Right ventricle myocardium inferior (tissue), 1 donor: Measurements from ENCODE around the gene PIK3R2. TPM values are rescaled to one million over a fixed set of nuclear protein-coding genes. Genes with fewer than 3 reads are reported as not detected.
A peak's percentile ranks its signal among the peaks of the same experiment; 100 is the strongest.

Experiments
- ATAC-seq: fragments of 200-7000 bp; cut with Tn5 transposase; one replicate; pipeline ENCODE4 v1.9.1; 2020; ENCODE audit warnings: mild to moderate bottlenecking, moderate library complexity
- DNase-seq: peaks from one replicate; pipeline ENCODE4 v3.0.0; 2021; ENCODE audit errors: missing footprints
- intact Hi-C: fragments of 100-400 bp; cut with DNase I; formaldehyde crosslinking; loops from one replicate; pipeline ENCODE4 v1.11.0; 2022
- total RNA-seq: library from RNA; stranded (reverse); fragmentation: NEBNext Ultra II Directional; extraction: Animal tissue kit (Norgen Biotek cat#: 25700); gene quantifications from one replicate; pipeline ENCODE4 v1.2.1, GENCODE V29; 2021
- donor health status: DM: no; HTN: yes; CAD: no; lungs with severe emphysema.

Gene PIK3R2
- total RNA-seq, 1 donor from 2014 or later, result 21.7 TPM

DNA sequence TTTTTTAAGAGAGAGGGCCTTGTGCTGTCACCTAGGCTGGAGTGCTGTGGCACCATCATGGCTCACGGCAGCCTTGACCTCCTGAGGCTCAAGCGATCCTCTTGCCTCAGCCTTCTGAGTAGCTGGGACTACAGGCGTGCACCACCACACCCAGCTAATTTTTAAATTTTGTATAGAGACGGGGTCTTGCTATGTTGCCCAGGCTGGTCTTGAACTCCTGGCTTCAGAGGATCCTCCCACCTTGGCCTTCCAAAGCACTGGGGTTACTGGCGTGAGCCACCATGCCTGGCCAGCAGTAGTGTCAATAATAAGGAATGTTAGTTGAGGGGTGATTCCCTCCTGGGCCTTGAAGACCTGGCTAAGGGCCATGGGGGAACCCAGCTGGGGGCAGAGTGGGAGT is 31.8 kb upstream of the PIK3R2 start:
- DNase-seq (peak; percentile 40), ATAC-seq (no peak)
- intact Hi-C loops, result no loop called here

DNA sequence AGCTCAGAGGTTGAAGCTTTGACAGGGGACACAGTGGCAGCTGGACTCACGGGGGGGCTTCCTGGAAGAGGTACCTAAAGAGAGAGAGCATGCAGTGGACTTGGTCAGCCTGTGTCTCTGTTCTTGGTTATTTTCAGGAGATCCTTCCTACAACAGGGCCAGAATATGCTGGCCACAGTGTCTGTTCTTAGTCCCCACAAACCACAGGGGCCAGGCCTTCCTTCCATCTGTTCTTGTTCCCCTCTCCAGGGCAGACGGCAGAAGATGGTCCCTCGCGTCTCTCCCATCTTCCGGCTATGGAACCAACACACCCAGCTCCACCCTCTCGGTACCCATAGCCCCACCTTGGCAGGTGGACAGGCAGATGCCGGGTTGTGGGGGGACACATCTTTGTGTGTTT is 30.5 kb upstream of the PIK3R2 start:
- ATAC-seq (no peak), DNase-seq (peak; percentile 9)
- intact Hi-C loops, result no loop called here

DNA sequence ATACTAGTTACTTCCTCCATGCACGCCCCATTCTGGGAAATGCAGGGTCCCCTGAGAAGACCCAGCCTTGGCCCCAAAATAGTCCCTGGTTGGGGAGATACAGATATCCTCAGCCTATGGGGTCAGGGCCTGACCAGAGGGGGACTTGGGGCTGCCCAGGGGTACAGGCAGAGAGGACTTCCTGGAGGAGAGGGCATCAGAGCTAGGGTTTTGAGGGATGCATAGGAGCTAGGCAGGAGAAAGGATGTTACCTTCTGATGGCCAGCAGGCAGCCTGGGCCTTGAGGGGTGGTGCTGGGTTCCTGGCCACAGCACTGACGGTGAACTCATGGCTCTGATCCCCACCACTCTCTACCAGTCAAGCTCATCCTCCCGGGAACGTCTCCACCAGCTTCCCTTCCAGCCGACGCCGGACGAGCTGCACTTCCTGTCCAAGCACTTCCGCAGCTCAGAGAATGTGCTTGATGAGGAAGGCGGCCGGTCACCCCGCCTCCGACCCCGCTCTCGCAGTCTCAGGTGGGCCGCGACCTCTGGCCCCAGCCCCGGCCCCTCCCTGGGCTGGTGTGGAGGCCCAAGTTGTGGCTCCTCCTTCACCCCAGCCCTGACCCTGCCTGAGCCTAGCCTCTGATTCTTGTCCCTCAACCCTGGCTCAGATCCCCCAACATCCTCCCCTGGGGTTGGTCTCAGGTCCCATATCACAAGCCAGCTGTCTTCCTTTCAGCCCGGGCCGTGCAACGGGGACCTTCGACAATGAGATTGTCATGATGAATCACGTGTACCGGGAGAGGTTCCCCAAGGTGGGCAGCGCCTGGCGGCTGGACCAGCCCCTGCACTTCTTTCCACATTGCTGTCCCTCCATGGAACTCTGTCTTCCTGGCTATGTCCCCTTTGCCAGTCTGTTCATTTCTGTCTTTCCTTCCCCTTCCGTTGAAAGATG is 29.8 kb upstream of the PIK3R2 start:
- intact Hi-C loops, result no loop called here
- ATAC-seq, result no peak
- peak; percentile 64 for DNase-seq

DNA sequence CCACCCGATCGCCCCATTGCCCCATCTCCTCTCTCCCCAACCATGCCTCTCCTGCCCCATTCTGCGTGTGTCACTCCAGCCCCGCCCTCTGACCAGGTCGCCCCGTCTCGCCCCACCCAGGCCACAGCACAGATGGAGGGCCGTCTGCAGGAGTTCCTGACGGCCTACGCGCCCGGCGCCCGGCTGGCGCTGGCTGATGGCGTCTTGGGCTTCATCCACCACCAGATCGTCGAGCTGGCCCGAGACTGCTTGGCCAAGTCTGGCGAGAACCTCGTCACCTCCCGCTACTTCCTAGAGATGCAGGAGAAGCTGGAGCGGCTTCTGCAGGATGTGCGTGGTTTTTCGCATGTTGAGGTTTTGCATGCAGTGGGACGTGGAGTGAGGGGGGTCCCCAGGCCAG is 29.1 kb upstream of the PIK3R2 start:
- ATAC-seq, result no peak
- DNase-seq, result peak; percentile 60
- intact Hi-C loops, result no loop called here

DNA sequence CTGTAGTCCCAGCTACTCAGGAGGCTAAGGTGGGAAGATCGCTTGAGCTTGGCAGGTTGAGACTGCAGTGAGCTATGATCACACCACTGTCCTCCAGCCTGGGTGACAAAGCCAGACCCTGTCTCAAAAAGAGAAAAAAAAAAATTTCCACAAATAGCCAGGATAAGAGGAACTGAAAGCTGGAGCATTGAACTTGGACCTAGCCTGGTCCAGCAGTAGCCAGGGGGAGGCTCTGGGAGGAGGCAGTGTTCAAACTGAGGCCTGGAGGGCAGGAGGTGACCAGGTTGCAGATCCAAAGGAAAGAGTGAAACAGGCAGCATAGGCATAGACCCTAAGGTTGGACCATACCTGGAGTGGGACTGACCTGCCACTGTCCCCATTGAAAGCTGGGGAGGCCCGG is 26.9 kb upstream of the PIK3R2 start:
- DNase-seq, result peak; percentile 23
- ATAC-seq, result peak; percentile 9
- intact Hi-C loops, result no loop called here

DNA sequence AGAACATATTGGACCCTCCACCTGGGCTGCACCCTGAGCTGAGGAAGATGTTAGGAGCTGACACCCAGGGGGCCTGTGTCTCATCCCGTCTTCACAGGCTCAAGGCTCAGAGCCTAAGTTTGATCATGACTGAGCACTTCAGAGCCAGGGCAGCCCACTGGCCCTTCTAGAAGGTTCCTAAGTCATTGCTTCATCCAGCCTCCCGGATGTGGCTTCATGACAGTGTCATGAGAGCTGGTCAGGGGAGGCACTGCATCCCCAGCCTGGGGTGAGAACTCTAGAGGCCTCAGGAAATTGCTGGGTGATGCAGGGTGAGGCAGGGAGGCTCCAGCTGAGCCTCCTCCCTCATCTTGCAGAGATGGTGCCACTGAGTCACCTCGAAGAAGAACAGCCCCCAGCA is 24.9 kb upstream of the PIK3R2 start:
- DNase-seq, result peak; percentile 54
- no peak for ATAC-seq
- intact Hi-C loops, result no loop called here

DNA sequence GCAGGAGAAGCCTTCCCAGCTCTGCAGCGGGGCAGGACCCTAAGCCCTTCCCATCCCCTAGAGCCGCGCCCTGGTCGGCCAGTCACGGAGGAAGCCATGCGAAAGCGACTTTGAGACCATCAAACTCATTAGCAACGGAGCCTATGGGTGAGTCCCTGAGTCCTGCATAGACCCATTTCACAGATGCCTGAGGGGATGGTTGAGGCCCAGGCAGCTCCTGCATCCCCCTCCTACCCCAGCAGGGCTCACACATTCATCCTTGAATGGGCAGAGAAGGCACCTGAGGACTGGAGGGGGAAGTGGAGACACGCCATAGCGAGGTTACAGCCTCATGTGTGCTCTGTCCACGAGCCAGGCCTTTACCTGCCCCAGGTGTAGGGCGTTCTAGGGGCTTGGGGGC is 24.2 kb upstream of the PIK3R2 start:
- DNase-seq (no peak), ATAC-seq (no peak)
- intact Hi-C loops, result no loop called here

DNA sequence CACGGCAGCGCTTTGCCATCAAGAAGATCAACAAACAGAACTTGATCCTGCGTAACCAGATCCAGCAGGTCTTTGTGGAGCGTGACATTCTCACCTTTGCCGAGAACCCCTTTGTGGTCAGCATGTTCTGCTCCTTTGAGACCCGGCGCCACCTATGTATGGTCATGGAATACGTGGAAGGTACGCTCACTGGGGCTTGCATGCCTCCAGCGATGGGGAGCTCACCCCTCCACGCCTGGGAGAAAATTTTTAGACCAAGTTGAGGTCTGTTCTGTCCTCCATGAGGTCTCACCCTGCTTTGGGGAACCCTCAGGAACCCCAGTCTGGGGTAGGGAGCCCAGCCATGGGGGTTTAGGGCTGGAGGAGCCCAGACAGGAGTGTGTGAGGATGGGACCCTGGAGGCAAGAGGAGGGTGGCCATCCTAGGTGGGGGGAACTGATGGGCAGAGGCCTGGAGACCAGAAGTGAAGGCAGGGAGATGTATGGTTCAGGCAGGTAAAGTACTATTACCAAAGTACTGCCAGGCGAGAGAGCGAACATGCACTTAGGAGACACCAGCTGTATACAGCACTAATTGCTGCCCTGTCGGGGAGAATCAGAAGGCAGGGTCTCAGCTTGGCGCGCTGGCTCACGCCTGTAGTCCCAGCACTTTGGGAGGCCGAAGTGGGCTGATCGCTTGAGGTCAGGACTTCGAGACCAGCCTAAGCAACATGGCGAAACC is 22.3 kb upstream of the PIK3R2 start:
- DNase-seq, result no peak
- ATAC-seq, result no peak
- intact Hi-C loops, result no loop called here

DNA sequence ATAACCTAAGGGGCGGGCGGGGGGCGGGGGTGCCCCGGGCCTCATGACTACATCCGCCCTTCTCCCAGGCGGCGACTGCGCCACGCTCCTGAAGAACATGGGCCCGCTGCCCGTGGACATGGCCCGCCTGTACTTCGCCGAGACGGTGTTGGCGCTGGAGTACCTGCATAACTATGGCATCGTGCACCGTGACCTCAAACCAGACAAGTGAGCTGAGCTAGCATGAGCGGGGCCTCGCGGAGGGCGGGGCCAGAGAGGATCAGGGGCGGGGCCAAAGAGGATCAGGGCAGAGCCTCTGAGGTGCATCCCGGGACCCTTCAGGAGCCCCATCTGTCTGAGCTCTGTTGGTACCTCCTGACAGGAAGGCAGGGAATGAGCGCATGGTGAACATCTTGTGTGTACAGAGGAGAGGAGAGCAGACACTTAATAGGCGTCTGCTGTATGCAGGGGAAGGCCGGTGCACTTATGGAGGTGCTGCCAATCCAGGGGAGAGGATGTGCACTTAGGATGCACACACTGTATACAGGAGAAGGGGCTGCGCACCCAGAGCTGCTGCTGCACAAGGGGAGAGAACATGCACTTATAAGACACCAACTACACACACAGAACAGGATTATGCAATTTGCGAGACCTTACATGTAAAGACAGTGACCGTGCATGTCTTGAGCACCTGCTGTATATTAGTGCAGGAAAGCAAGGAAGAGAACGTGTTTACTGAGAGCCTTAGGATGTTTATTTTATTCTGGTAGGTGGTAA is 20.9 kb upstream of the PIK3R2 start:
- no peak for ATAC-seq
- intact Hi-C loops, result no loop called here
- no peak for DNase-seq

DNA sequence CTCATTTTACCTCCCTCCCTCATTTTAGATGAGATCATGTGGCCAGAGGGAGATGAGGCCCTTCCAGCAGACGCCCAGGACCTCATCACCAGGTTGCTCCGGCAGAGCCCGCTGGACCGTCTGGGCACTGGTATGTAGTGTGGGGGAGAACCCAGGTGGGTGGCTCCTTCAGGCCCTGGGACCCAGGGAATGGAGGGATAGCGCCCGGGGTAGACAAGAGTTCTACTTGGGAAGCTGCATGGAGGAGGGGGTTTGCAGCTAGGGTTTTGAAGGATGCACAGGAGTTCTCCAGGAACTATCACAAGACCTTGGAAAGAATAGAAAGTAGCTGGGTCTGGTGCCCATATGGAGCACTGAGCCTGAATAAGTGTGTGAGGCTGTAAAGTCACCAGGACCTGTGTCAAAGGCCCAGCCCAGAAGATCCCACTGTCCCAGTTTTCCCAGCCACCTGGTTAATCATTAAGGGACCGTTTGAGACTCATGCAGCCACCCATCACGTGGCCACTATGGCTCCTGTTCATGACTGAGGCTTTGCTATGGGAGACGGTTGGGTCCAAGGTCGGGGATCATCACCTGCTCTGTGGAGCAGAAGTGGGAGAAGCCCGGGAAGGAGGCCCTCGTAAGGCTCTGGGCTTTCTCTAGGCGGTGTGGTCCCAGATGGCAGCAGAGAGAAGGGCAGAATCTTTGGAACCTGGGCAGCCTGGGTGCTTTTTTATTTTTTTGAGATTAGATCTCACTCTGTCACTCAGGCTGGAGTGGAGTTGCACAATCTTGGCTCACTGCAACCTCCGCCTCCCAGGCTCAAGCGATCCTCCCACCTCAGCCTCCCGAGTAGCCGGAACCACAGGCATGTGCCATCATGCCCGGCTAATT is 17.0 kb upstream of the PIK3R2 start:
- intact Hi-C loops, result no loop called here
- no peak for ATAC-seq
- DNase-seq, result no peak

DNA sequence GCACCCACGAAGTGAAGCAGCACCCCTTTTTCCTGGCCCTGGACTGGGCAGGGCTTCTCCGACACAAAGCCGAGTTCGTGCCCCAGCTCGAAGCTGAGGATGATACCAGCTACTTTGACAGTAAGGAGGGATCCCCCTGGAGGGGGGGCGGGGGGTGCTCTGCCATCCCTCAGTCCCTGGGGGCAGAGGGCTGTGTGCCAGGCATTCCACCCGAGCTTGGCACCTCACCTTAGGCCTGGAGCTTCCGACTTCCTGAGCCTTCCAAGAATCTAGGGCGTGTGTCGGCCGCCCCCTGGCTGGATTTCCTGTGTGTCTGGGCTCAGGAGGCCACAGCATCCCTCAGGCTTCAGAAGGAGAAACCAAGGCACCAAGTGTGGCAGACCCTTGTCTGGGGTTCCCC is 15.7 kb upstream of the PIK3R2 start:
- DNase-seq (no peak), ATAC-seq (no peak)
- intact Hi-C loops, result no loop called here

DNA sequence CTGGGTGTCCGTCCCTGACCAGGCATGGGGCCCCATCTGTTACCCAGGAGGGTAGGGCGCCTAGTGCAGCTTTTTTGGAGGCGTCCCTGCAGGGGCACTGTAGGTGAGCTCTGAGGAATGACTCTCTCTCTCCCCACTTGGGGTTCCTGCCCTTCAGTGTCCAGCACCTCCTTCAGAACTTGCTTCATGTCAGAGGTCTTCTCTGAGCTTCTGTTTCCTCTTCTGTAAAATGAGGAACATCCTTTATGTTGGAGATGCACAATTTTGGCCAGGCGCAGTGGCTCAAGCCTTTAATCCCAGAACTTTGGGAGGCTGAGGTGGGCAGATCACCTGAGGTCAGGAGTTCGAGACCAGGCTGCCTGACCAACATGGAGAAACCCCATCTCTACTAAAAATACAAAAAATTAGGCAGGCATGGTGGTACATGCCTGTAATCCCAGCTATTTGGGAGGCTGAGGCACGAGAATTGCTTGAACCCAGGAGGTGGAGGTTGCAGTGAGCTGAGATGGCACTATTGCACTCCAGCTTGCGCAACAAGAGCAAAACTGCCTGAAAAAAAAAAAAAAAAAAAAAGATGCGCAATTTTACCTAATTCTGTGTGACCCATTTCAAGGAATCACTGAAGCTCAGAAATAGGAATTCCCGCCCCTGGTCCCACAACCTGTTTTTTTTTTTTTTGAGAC is 15.2 kb upstream of the PIK3R2 start:
- intact Hi-C loops, result no loop called here
- ATAC-seq, result no peak
- DNase-seq, result no peak

DNA sequence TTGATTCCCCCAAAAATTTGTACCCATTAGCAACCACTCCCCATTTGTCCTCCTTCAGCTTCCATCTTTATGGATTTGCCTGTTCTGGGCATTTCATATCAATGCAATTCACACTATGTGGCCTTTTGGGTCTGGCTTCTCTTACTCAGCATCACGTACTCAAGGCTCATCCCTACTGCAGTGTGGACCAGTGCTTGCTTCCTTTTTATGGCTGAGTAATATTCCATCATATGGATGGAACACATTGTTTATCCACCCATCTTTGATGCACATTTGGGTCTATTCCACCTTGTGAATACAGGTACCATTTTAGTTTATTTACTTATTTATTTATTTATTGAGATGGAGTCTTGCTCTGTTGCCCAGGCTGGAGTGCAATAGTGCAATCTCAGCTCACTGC is 12.5 kb upstream of the PIK3R2 start:
- intact Hi-C loops, result no loop called here
- ATAC-seq (no peak), DNase-seq (no peak)

DNA sequence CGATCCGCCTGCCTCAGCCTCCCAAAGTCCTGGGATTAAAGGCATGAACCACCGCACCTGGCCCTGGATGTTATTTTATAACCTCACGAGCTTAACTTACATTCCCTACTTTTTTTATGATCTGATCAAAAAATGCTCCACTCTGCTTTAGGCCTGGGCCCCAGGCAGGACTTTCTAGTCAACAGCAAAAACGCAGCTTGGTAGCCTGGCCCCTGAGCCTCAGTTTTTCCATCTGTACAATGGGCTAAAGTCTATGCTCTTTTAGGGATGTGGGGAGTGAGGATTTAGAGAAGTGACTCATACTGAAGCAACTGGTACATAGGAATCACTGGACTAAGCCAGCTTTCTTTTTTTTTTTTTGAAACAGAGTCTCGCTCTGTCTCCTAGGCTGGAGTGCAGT is 11.9 kb upstream of the PIK3R2 start:
- ATAC-seq (no peak), DNase-seq (no peak)
- intact Hi-C loops, result no loop called here

DNA sequence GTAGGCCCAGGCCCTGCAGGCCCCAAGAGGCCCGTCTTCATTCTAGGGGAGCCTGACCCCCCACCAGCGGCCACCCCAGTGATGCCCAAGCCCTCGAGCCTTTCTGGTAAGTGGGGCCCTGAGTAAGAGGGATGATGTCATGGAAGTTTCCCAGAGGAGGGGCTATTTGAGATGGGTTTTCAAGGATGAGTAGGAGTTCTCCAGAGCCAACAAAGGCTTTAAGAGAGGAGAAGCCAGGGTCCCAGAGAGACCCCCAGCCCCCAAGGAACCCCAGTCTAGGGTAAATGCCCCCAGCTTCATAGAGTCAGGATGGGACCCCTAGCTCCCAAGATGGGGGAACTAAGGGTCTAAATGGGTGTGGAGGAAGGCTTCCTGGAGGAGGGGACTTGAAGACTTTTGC is 9.1 kb upstream of the PIK3R2 start:
- intact Hi-C loops, result no loop called here
- ATAC-seq (no peak), DNase-seq (no peak)

DNA sequence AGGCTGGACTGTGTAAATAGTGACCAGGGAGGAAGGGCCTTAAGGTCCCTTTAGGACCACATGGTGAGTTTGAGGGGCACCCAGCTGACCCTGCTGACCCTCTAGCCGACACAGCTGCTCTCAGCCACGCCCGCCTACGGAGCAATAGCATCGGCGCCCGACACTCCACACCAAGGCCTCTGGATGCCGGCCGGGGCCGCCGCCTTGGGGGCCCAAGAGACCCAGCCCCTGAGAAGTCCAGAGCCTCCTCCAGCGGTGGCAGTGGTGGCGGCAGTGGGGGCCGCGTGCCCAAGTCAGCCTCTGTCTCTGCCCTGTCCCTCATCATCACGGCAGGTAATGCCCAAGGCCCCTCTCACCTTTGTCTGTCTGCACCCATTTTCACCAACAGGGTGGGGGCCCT is 8.6 kb upstream of the PIK3R2 start:
- DNase-seq, result no peak
- intact Hi-C loops, result no loop called here
- no peak for ATAC-seq

DNA sequence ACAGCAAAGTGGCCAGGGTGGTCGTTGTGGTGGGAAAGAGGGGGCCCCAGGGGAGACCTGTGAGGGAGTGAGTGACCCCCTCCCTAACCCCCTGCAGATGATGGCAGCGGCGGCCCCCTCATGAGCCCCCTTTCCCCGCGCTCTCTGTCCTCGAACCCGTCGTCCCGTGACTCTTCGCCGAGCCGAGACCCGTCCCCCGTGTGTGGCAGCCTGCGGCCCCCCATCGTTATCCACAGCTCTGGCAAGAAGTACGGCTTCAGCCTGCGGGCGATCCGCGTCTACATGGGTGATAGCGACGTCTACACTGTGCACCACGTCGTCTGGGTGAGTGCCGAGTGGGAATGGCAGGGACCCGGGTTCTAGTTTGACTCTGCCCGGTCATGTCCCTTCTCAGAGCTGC is 8.1 kb upstream of the PIK3R2 start:
- intact Hi-C loops, result no loop called here
- DNase-seq, result no peak
- no peak for ATAC-seq

DNA sequence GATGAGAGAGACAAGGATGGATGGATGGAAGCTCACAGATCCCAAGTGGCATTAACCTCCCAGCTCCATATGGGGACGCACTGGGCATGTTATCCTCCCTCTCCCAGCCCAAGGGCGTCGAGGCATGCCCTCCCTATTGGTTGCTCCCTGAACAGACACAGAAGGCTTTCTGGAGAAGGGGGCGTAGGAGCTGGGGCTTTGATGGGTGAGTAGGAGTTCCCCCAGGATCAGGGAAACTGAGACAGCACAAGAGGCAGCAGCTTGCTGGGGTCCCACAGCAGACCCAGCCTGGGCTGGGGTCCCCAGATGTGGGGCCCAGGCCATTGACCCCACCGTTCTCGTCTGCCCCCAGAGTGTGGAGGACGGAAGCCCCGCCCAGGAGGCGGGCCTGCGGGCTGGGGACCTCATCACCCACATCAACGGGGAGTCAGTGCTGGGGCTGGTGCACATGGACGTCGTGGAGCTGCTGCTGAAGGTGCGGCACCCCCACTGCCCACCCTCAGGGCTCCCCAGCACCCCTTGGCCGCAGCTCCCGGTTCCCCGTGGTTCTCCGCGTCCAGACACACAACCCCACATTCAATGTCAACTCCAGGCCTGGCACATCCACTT is 7.5 kb upstream of the PIK3R2 start:
- DNase-seq, result no peak
- no peak for ATAC-seq
- intact Hi-C loops, result no loop called here
